Naive thymus-derived CD4-positive, alpha-beta T cell (primary cell): ENCODE data around the gene ADD3. TPM values are rescaled to one million over a fixed set of nuclear protein-coding genes. Genes with fewer than 3 reads are reported as not detected.
A peak's percentile ranks its signal among the peaks of the same experiment; 100 is the strongest.

Experiments
- ATAC-seq: fragments of 150-1000 bp; cut with Tn5 transposase; 2 replicates; pipeline ENCODE4 v1.10.0; 2021; ENCODE audit warnings: mild to moderate bottlenecking, moderate library complexity
- CTCF ChIA-PET: fragments of 350-600 bp; sonication (Branson Sonifier 250); formaldehyde crosslinking; loops from one replicate; lab custom pipeline; 2021; ENCODE audit warnings: antibody characterized with exemption; lab: Charles Lee
- POLR2A ChIA-PET: fragments of 350-600 bp; sonication (Branson Sonifier 250); formaldehyde crosslinking; loops from one replicate; lab custom pipeline; 2021; ENCODE audit warnings: antibody characterized with exemption, inconsistent platforms; lab: Charles Lee
- DNase-seq, 9 donors: peaks; one replicate each; pipeline versions ENCODE4 v3.0.0 to v3.0.0-alpha.2; 2020 to 2022; ENCODE audit warnings: mixed read lengths in 1 of 9
- H3K27ac ChIP-seq: one replicate; pipeline ENCODE4 v1.7.0; 2013; ENCODE audit warnings: mild to moderate bottlenecking, low read depth, low read length, moderate library complexity
- H3K27me3 ChIP-seq, 2 donors: one replicate each; pipeline ENCODE4 v1.7.0; 2013; ENCODE audit warnings: low read length in 2 of 2, mild to moderate bottlenecking in 2 of 2, moderate library complexity in 2 of 2; ENCODE audit not compliant: control insufficient read depth in 2 of 2, insufficient read depth in 2 of 2
- H3K36me3 ChIP-seq, 3 experiments: 1 replicate in 2 of 3; 2 replicates in 1 of 3; pipeline ENCODE4 v1.7.0; 2013; ENCODE audit warnings: low read length in 3 of 3, mild to moderate bottlenecking in 3 of 3, moderate library complexity in 1 of 3; ENCODE audit not compliant: insufficient read depth in 3 of 3, control insufficient read depth in 2 of 3
- H3K4me1 ChIP-seq, 2 donors: one replicate each; pipeline ENCODE4 v1.7.0; 2013; ENCODE audit warnings: low read length in 2 of 2, mild to moderate bottlenecking in 2 of 2, moderate library complexity in 1 of 2; ENCODE audit not compliant: control insufficient read depth in 2 of 2, insufficient read depth in 2 of 2
- H3K4me3 ChIP-seq: 2 replicates; pipeline ENCODE4 v1.7.0; 2013; ENCODE audit warnings: mild to moderate bottlenecking, low read length
- H3K9me3 ChIP-seq, 3 experiments: 1 replicate in 2 of 3; 2 replicates in 1 of 3; pipeline ENCODE4 v1.7.0; 2013; ENCODE audit warnings: low read length in 3 of 3; ENCODE audit not compliant: control insufficient read depth in 2 of 3
- H3K27ac Mint-ChIP-seq, 9 donors: one replicate each; pipeline ENCODE4 v1.8.0; 2020 to 2022; ENCODE audit warnings: mixed read lengths in 9 of 9, mild to moderate bottlenecking in 8 of 9, moderate library complexity in 5 of 9, inconsistent platforms in 2 of 9
- H3K27me3 Mint-ChIP-seq, 5 donors: one replicate each; pipeline ENCODE4 v1.8.0; 2021 to 2022; ENCODE audit warnings: mixed read lengths in 5 of 5, mild to moderate bottlenecking in 1 of 5
- H3K36me3 Mint-ChIP-seq, 5 donors: one replicate each; pipeline ENCODE4 v1.8.0; 2020 to 2022; ENCODE audit warnings: mixed read lengths in 5 of 5, mild to moderate bottlenecking in 3 of 5, inconsistent platforms in 1 of 5
- H3K4me1 Mint-ChIP-seq, 7 donors: one replicate each; pipeline ENCODE4 v1.8.0; 2020 to 2022; ENCODE audit warnings: mixed read lengths in 7 of 7, mild to moderate bottlenecking in 3 of 7, inconsistent platforms in 1 of 7
- H3K4me3 Mint-ChIP-seq, 10 donors: one replicate each; pipeline ENCODE4 v1.8.0; 2020 to 2022; ENCODE audit warnings: mild to moderate bottlenecking in 10 of 10, mixed read lengths in 10 of 10, moderate library complexity in 6 of 10, inconsistent platforms in 2 of 10
- H3K9me3 Mint-ChIP-seq, 11 donors: one replicate each; pipeline ENCODE4 v1.8.0; 2020 to 2022; ENCODE audit warnings: mixed read lengths in 11 of 11, mild to moderate bottlenecking in 4 of 11, inconsistent platforms in 1 of 11, moderate library complexity in 1 of 11
- intact Hi-C, 2 donors: fragments of 100-400 bp; cut with micrococcal nuclease; formaldehyde crosslinking; loops; one replicate each; pipeline ENCODE4 v1.15.1; 2023
- polyA plus RNA-seq, 2 donors: library from polyadenylated mRNA; unstranded; fragments of 300-500 nt; fragmentation: Illumina TruSeq; gene quantifications; one replicate each; pipeline ENCODE4 v1.2.3, GENCODE V29; 2021
- total RNA-seq, 6 experiments: library from RNA in 5 of 6; stranded (reverse) in 5 of 6; gene quantifications; 1 replicate in 5 of 6; 2 replicates in 1 of 6; pipeline ENCODE4 v1.2.3 and lab custom pipeline; 2021 to 2026

The ADD3 gene
- total and polyA plus RNA-seq, 7 experiments from 2014 or later: 281 to 535 (median 450) TPM

DNA sequence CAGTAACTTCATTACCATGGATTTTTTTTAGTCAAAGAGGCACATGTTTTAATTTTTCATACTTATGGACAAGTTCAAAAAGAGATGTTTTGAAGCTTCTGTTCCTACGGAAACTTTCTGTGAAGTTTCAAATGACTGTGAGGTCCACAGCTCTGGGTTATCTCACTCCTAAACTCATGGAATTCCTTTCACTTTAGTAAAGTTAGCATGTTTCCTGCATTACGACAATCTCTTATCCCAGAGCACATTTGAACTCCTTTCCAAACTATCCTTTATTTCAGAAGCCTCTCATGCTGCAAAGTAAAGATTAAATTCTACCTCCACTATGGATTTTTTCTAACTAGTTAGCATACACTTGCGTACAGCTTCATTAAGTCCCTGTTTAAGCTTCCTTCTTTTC lies 15.3 kb upstream of the ADD3 start:
- H3K27me3 ChIP-seq: no peaks in the 10 kb centered on the region
- Mint-ChIP-seq H3K9me3 (peaks cover 0 to 2% (median 0%) of the 10 kb centered on the region in 11 donors), H3K27me3 (peaks cover 0 to 22% (median 0%) of the 10 kb centered on the region in 5 donors), H3K27ac (peak overlapping the region in 1 of 9 donors; percentile 69), H3K4me1 (peaks cover 0 to 34% (median 18%) of the 10 kb centered on the region in 7 donors), H3K4me3 (no peak overlapping the region), H3K36me3 (peaks cover 0 to 5% (median 0%) of the 10 kb centered on the region in 5 donors)
- CTCF ChIA-PET: interaction anchor here (1.3 to 1.6 kb wide), 2 partner anchors 13 to 108 kb away, joined by 5 to 6 read pairs; no protein-coding TSS in a partner anchor
- intact Hi-C loops: loop anchor here in 1 of 2 donors (1.0 kb wide), 1 partner anchor 15 kb away; the partner anchor contains the start of gene ADD3
- H3K36me3 ChIP-seq: no peaks in the 10 kb centered on the region
- no peak for DNase-seq
- H3K9me3 ChIP-seq: no peaks in the 10 kb centered on the region
- no peaks in the 10 kb centered on the region for H3K4me1 ChIP-seq
- no peak overlapping the region for H3K27ac ChIP-seq
- no peak overlapping the region for H3K4me3 ChIP-seq
- POLR2A ChIA-PET: interaction anchor here (0.5 to 1.4 kb wide), 5 partner anchors 10 to 164 kb away, joined by 3 to 4 read pairs (median 3); partner anchors contain the start of gene ADD3
- no peak for ATAC-seq

DNA sequence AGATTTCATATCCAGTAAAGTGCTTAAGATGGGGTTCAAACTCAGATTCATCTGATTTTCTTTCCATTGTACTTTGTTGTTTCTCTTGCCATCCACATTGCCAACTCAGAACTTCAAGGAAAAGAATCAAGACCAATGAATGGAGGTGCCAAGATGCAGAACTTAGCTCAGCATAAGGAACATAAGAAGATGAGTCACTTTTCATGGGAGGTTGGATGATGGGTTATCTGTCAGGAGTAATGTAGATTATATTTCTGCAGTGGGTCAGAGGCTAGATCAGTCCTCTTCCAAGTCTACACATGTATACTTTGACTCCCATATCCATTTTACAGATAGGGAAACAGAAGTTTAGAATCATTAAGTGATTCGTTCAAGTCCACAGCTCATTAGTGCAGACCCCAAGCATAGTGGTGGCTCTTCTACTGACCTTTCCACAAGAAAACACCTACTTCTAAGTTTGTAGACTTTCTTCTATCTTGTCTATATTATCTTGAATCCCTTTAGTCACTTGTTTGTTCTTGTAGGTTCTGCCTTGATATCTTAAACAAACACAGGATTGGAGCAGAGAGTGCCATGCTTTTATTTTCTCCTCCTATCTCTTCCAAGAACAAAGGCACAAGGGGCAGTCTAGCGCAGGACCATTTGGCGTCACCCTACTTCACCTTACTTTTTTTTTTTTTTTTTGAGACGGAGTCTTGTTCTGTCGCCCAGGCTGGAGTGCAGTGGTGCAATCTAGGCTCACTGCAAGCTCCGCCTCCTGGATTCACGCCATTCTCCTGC lies 14.0 kb upstream of the ADD3 start:
- no peak overlapping the region for H3K27ac Mint-ChIP-seq

GRCh38 chr10:109994711-109995577 lies 12.8 kb upstream of the ADD3 start:
- no peak overlapping the region for H3K4me3 ChIP-seq
- Mint-ChIP-seq H3K4me1 (peaks cover 3 to 41% (median 24%) of the 10 kb centered on the region in 7 donors), H3K27me3 (peaks cover 0 to 19% (median 0%) of the 10 kb centered on the region in 5 donors), H3K36me3 (peaks cover 0 to 2% (median 0%) of the 10 kb centered on the region in 5 donors), H3K9me3 (peaks cover 0 to 6% (median 0%) of the 10 kb centered on the region in 11 donors), H3K27ac (peak overlapping the region in 1 of 9 donors; percentile 35), H3K4me3 (no peak overlapping the region)
- H3K9me3 ChIP-seq: no peaks in the 10 kb centered on the region
- intact Hi-C loops: no loop called here
- no peaks in the 10 kb centered on the region for H3K4me1 ChIP-seq
- no peak for DNase-seq
- H3K36me3 ChIP-seq: no peaks in the 10 kb centered on the region
- ChIA-PET POLR2A (no interaction called here), CTCF (no interaction called here)
- no peak overlapping the region for H3K27ac ChIP-seq
- no peak for ATAC-seq
- no peaks in the 10 kb centered on the region for H3K27me3 ChIP-seq

More for the DNA sequence above, 14.0 kb upstream of the ADD3 start:
- peaks cover 0 to 41% (median 21%) of the 10 kb centered on the region in 7 donors for H3K4me1 Mint-ChIP-seq
- Histone ChIP-seq H3K27me3 (no peaks in the 10 kb centered on the region), H3K4me1 (no peaks in the 10 kb centered on the region), H3K27ac (no peak overlapping the region), H3K36me3 (no peaks in the 10 kb centered on the region), H3K4me3 (no peak overlapping the region), H3K9me3 (no peaks in the 10 kb centered on the region)
- H3K9me3 Mint-ChIP-seq: peaks cover 0 to 6% (median 0%) of the 10 kb centered on the region in 11 donors
- H3K27me3 Mint-ChIP-seq: peaks cover 0 to 20% (median 0%) of the 10 kb centered on the region in 5 donors
- intact Hi-C loops: no loop called here
- ATAC-seq (no peak), DNase-seq (no peak)
- ChIA-PET CTCF (interaction anchor here (0.8 kb wide), 1 partner anchor 9 kb away, joined by 3 read pairs; no protein-coding TSS in a partner anchor), POLR2A (no interaction called here)
- no peak overlapping the region for H3K4me3 Mint-ChIP-seq
- peaks cover 0 to 2% (median 0%) of the 10 kb centered on the region in 5 donors for H3K36me3 Mint-ChIP-seq

GRCh38 chr10:109995595-109995994 lies 12.2 kb upstream of the ADD3 start:
- Mint-ChIP-seq H3K9me3 (peaks cover 0 to 6% (median 0%) of the 10 kb centered on the region in 11 donors), H3K27ac (no peak overlapping the region), H3K4me1 (peaks cover 3 to 41% (median 24%) of the 10 kb centered on the region in 7 donors), H3K27me3 (peaks cover 0 to 19% (median 0%) of the 10 kb centered on the region in 5 donors), H3K4me3 (no peak overlapping the region), H3K36me3 (peaks cover 0 to 2% (median 0%) of the 10 kb centered on the region in 5 donors)
- ATAC-seq (no peak), DNase-seq (no peak)
- ChIA-PET POLR2A (no interaction called here), CTCF (no interaction called here)
- Histone ChIP-seq H3K36me3 (no peaks in the 10 kb centered on the region), H3K27ac (no peak overlapping the region), H3K4me3 (no peak overlapping the region), H3K4me1 (no peaks in the 10 kb centered on the region), H3K27me3 (no peaks in the 10 kb centered on the region), H3K9me3 (no peaks in the 10 kb centered on the region)
- intact Hi-C loops: no loop called here

- peak overlapping the region in 1 of 9 donors; percentile 3 for H3K27ac Mint-ChIP-seq
- Histone ChIP-seq H3K27me3 (no peaks in the 10 kb centered on the region), H3K4me3 (no peak overlapping the region), H3K36me3 (no peaks in the 10 kb centered on the region), H3K4me1 (no peaks in the 10 kb centered on the region), H3K27ac (no peak overlapping the region), H3K9me3 (no peaks in the 10 kb centered on the region)
- ATAC-seq (peak; percentile 38), DNase-seq (no peak)
- H3K4me3 Mint-ChIP-seq: no peak overlapping the region
- CTCF ChIA-PET: no interaction called here
- H3K36me3 Mint-ChIP-seq: peaks cover 0 to 2% (median 0%) of the 10 kb centered on the region in 5 donors
- intact Hi-C loops: no loop called here
- H3K27me3 Mint-ChIP-seq: peaks cover 0 to 19% (median 0%) of the 10 kb centered on the region in 5 donors
- POLR2A ChIA-PET: no interaction called here
- peaks cover 3 to 41% (median 24%) of the 10 kb centered on the region in 7 donors for H3K4me1 Mint-ChIP-seq
- H3K9me3 Mint-ChIP-seq: peaks cover 0 to 6% (median 0%) of the 10 kb centered on the region in 11 donors
Measured at GRCh38 chr10:109996225-109996624, 11.6 kb upstream of the ADD3 start.

- Histone ChIP-seq H3K36me3 (no peaks in the 10 kb centered on the region), H3K4me3 (no peak overlapping the region), H3K27ac (no peak overlapping the region), H3K27me3 (no peaks in the 10 kb centered on the region), H3K4me1 (no peaks in the 10 kb centered on the region), H3K9me3 (no peaks in the 10 kb centered on the region)
- no peak for DNase-seq
- ATAC-seq: no peak
- Mint-ChIP-seq H3K27ac (no peak overlapping the region), H3K36me3 (peaks cover 0 to 2% (median 0%) of the 10 kb centered on the region in 5 donors), H3K4me3 (no peak overlapping the region), H3K9me3 (peaks cover 0 to 6% (median 0%) of the 10 kb centered on the region in 11 donors), H3K4me1 (peaks cover 3 to 41% (median 24%) of the 10 kb centered on the region in 7 donors), H3K27me3 (peaks cover 0 to 19% (median 0%) of the 10 kb centered on the region in 5 donors)
- ChIA-PET CTCF (no interaction called here), POLR2A (no interaction called here)
- intact Hi-C loops: no loop called here
Measured at GRCh38 chr10:109996766-109997171, 11.0 kb upstream of the ADD3 start.
